ENCODE data around the gene COG2. TPM values are rescaled to one million over a fixed set of nuclear protein-coding genes. Genes with fewer than 3 reads are reported as not detected.

COG2 gene
- total and polyA plus RNA-seq, 2 of the 8 experiments (the other 6 are each of a cell fraction or from before 2014, with no cell fraction given): 10.3 to 36.7 TPM

GRCh38 chr1:230712470-230712942, 70.2 kb downstream of the COG2 start:
- Histone ChIP-seq H2AFZ (ENCODE audit: low read length) (no peak overlapping the region), H4K91ac (replicated peaks; ENCODE audit: insufficient read length, low read length) (no peak overlapping the region), H3K4me3 (ENCODE audit: extremely low read depth in 1 of 4, insufficient read depth in 2 of 4, low read depth in 3 of 4, low read length in 4 of 4) (no peak overlapping the region), H3K4me2 (ENCODE audit: insufficient read depth in 1 of 2, low read depth in 2 of 2, low read length in 2 of 2) (no peak overlapping the region), H3K79me1 (ENCODE audit: low read depth, low read length) (no peaks in the 10 kb centered on the region), H3K56ac (replicated peaks; ENCODE audit: insufficient read length, low read depth, low read length) (no peak overlapping the region), H2BK120ac (replicated peaks; ENCODE audit: low read depth, low read length) (no peak overlapping the region), H2BK20ac (ENCODE audit: low read length) (no peak overlapping the region), H3K36me3 (ENCODE audit: control insufficient read depth in 2 of 4, insufficient read depth in 4 of 4, low read length in 3 of 4) (no peaks in the 10 kb centered on the region), H3K27me3 (replicated peaks in 1 of 4; ENCODE audit: control insufficient read depth in 3 of 4, extremely low read depth in 1 of 4, insufficient read depth in 3 of 4, low read length in 3 of 4) (no peaks in the 10 kb centered on the region; a peak in 1 of 7 replicates), H3K9ac (replicated peaks in 1 of 4; ENCODE audit: extremely low read depth in 1 of 4, low read depth in 3 of 4, low read length in 3 of 4) (no peak overlapping the region), H2AK5ac (ENCODE audit: low read depth, low read length) (0 out of 2 replicates have a peak overlapping the region, but pooled peaks have one; percentile 39), H3K9me3 (ENCODE audit: insufficient read depth in 2 of 2, low read depth in 1 of 2, low read length in 1 of 2) (no peaks in the 10 kb centered on the region), H3K23me2 (ENCODE audit: low read depth, low read length) (no peaks in the 10 kb centered on the region), H4K5ac (ENCODE audit: insufficient read length, low read depth, low read length) (no peak overlapping the region), H2BK15ac (ENCODE audit: low read length) (no peak overlapping the region), H3K23ac (ENCODE audit: insufficient read length) (no peak overlapping the region), H2BK12ac (ENCODE audit: low read depth, low read length) (no peak overlapping the region), H3K79me2 (ENCODE audit: control insufficient read depth in 1 of 2, insufficient read depth in 2 of 2, low read length in 2 of 2) (no peaks in the 10 kb centered on the region), H4K20me1 (replicated peaks in 1 of 2; ENCODE audit: control insufficient read depth in 1 of 2, insufficient read depth in 2 of 2, low read length in 2 of 2) (no peaks in the 10 kb centered on the region), H3K4me1 (replicated peaks in 1 of 4; ENCODE audit: control insufficient read depth in 3 of 4, insufficient read depth in 4 of 4, low read length in 3 of 4) (peaks cover 0 to 10% (median 4%) of the 10 kb centered on the region in 4 experiments; a peak in 4 of 7 replicates), H4K8ac (ENCODE audit: extremely low read depth, insufficient read depth, low read length) (peak overlapping the region; percentile 37; the same call in 1 of the 2 replicates), H3K4ac (replicated peaks; ENCODE audit: insufficient read length, low read depth, low read length) (no peak overlapping the region), H3K14ac (ENCODE audit: insufficient read length) (no peak overlapping the region), H3K18ac (ENCODE audit: extremely low read depth, low read length) (no peak overlapping the region), H2BK5ac (ENCODE audit: low read depth, low read length) (0 out of 2 replicates have a peak overlapping the region, but pooled peaks have one; percentile 35), H3K27ac (ENCODE audit: low read depth, low read length) (no peak overlapping the region)
- DNase-seq (ENCODE audit: low read depth in 1 of 2, low spot score in 2 of 2): no peak
- CTCF ChIA-PET (ENCODE audit: partially characterized antibody): interaction anchor here (2.4 to 5.7 kb wide), 3 partner anchors 14 to 60 kb away, joined by 6 to 26 read pairs (median 12); no protein-coding TSS in a partner anchor
- 84% methylated on average over 17 of the region's 17 CpGs; no CpG with 5 or more reads in 1 of the 2 experiments for WGBS, 2 experiments (ENCODE audit: extremely low coverage in 1 of 2, insufficient coverage in 1 of 2, insufficient read length in 1 of 2, insufficient replicate concordance in 2 of 2, low coverage in 1 of 2, low lambda C conversion rate in 2 of 2, missing lambda C conversion rate in 1 of 2)
- TF ChIP-seq, protein P1, sequence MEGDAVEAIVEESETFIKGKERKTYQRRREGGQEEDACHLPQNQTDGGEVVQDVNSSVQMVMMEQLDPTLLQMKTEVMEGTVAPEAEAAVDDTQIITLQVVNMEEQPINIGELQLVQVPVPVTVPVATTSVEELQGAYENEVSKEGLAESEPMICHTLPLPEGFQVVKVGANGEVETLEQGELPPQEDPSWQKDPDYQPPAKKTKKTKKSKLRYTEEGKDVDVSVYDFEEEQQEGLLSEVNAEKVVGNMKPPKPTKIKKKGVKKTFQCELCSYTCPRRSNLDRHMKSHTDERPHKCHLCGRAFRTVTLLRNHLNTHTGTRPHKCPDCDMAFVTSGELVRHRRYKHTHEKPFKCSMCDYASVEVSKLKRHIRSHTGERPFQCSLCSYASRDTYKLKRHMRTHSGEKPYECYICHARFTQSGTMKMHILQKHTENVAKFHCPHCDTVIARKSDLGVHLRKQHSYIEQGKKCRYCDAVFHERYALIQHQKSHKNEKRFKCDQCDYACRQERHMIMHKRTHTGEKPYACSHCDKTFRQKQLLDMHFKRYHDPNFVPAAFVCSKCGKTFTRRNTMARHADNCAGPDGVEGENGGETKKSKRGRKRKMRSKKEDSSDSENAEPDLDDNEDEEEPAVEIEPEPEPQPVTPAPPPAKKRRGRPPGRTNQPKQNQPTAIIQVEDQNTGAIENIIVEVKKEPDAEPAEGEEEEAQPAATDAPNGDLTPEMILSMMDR (IDR thresholded peaks at IDR 0.05; ENCODE audit: control extremely low read depth in 1 of 3, insufficient read depth in 1 of 3, low read depth in 1 of 3, low read length in 3 of 3): no peak
- TF ChIP-seq MAFK (IDR thresholded peaks at IDR 0.05; ENCODE audit: low read depth, low read length): no peak
- no peak for TF ChIP-seq KDM5A (IDR thresholded peaks at IDR 0.05; ENCODE audit: low read length)
- TF ChIP-seq CBX5 (IDR thresholded peaks at IDR 0.05; ENCODE audit: low read depth, low read length): no peak
- no peak for TF ChIP-seq GABPA (IDR thresholded peaks at IDR 0.05; ENCODE audit: borderline replicate concordance, insufficient read depth, low read length)
- TF ChIP-seq POU5F1 (IDR thresholded peaks at IDR 0.05; ENCODE audit: low read depth, low read length): no peak
- POLR2A ChIA-PET (ENCODE audit: partially characterized antibody): no interaction called here
- no peak for FAIRE-seq

Data from H1 (cell line).